RWPE1 (cell line): ENCODE results near the gene TAB2.

ENCODE experiments used
- CTCF ChIA-PET: fragments of 350-600 bp; sonication (Branson Sonifier 250); formaldehyde crosslinking; extraction: SDS; loops from one replicate; lab custom pipeline; 2021; lab: Yijun Ruan, JAX
- POLR2A ChIA-PET: fragments of 400-600 bp; formaldehyde crosslinking; extraction: SDS; loops from one replicate; lab custom pipeline; 2020; ENCODE audit warnings: antibody characterized with exemption; ENCODE audit not compliant: low non-redundant PET; lab: Yijun Ruan, JAX
- DNase-seq: peaks from one replicate; pipeline ENCODE4 v3.0.0; 2012; ENCODE audit warnings: low spot score
- H3K27ac ChIP-seq: fragments of 450-650 bp; 2 replicates; pipeline ENCODE4 v1.5.1; 2017
- TF ChIP-seq, protein P1 (sequence below): fragments of 450-650 bp; conservative IDR thresholded peaks from 2 replicates; pipeline ENCODE4 v1.5.1; 2017; ENCODE audit warnings: low read depth, mild to moderate bottlenecking

TAB2 gene

DNA sequence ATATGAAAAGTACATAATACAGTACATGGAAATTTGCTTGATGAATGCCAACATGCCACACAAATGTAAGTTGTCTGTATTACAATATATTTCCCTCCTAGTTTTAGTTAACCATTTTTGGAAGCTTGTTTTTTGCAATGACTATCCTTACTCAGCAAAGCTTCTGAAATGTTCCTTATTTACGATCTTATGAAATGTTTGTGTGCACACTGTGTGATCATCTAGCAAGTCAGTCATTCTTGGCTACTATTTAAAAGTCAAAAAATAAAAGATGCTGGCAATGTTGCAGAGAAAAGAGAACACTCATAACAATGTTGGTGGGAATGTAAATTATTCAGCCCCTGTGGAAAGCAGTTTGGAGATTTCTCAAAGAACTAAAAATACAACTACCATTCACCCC lies 116.4 kb downstream of the TAB2 start:
- ChIA-PET CTCF (interaction anchor here (0.5 to 1.1 kb wide), 2 partner anchors 8 to 405 kb away, joined by 3 read pairs; no protein-coding TSS in a partner anchor), POLR2A (no interaction called here)
- no peak overlapping the region for H3K27ac ChIP-seq
- DNase-seq = no peak
- TF ChIP-seq, protein P1, sequence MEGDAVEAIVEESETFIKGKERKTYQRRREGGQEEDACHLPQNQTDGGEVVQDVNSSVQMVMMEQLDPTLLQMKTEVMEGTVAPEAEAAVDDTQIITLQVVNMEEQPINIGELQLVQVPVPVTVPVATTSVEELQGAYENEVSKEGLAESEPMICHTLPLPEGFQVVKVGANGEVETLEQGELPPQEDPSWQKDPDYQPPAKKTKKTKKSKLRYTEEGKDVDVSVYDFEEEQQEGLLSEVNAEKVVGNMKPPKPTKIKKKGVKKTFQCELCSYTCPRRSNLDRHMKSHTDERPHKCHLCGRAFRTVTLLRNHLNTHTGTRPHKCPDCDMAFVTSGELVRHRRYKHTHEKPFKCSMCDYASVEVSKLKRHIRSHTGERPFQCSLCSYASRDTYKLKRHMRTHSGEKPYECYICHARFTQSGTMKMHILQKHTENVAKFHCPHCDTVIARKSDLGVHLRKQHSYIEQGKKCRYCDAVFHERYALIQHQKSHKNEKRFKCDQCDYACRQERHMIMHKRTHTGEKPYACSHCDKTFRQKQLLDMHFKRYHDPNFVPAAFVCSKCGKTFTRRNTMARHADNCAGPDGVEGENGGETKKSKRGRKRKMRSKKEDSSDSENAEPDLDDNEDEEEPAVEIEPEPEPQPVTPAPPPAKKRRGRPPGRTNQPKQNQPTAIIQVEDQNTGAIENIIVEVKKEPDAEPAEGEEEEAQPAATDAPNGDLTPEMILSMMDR = no peak

DNA sequence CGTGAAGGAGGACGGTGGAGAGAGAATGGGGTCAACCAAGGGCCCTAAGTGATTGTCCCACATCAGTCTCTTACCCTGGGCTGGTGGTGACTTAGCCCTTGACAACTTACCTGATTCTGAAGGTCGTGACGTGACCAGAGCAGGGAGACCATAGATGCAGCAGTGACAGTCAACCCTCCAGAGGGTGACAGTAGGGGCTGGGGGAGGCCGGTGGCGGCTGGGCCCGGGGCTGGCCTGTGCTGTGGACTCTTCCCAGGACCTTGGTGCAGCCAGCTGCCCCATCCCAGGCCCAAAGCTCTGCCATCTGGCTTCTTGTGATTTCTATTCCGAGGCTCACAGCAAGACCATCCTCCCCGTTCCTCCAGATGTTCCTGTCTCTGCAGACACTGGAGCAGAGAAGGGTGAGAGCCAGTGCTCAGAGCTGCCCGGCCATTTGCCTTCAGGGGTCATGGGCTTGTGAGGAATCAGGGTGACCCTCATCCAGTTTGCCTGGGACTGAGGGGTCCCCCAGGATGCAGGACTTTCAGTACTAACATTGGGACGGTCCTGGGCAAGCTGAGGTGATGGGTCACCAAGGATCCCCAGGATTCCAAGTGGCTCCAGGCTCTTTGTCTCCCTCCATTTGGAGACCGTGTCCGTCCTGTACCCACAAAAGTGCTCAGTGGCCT lies 118.5 kb downstream of the TAB2 start:
- ChIA-PET CTCF (interaction anchor here (0.7 kb wide), 1 partner anchor 79 kb away, joined by 3 read pairs; no protein-coding TSS in a partner anchor), POLR2A (no interaction called here)
- TF ChIP-seq, protein P1 = no peak
- no peak for DNase-seq
- H3K27ac ChIP-seq = no peak overlapping the region

DNA sequence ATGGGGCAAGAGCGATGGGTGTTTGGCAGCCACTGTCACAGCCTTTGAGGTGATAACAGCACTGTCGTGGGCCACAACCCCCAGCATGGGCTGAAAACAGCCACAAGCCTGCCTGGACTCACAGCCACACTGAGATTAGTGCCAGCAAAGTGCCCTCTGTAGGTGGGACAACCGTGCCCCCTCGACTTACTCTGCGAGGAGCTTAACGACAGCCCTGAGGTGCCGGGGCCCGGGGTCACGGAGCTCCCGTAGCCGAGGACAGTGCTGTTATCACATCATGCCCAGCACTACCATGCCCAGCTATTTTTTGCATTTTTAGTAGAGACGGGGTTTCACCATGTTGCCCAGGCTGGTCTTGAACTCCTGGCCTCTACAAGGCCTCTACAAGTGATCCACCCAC lies 119.1 kb downstream of the TAB2 start:
- H3K27ac ChIP-seq = no peak overlapping the region
- ChIA-PET CTCF (no interaction called here), POLR2A (no interaction called here)
- DNase-seq = no peak
- TF ChIP-seq, protein P1 = no peak

DNA sequence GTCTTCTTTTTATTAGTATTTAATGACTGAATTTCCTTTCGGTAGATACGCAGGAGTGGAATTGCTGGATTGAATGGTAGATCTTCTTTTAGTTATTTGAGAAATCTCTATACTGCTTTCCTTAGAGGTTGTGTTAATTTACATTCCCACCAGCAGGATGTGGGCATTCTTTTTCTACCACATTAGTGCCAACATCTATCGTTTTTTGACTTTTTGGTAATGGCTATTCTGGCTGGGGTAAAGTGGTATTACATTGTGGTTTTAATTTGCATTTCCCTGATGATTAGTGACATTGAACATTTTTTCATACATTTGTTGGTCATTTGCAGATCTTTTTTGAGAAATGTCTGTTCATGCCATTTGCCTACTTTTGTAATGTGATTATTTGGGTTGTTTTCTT lies 119.7 kb downstream of the TAB2 start:
- CTCF ChIA-PET = no interaction called here
- POLR2A ChIA-PET = no interaction called here
- TF ChIP-seq, protein P1 = no peak
- H3K27ac ChIP-seq = no peak overlapping the region
- DNase-seq = no peak

DNA sequence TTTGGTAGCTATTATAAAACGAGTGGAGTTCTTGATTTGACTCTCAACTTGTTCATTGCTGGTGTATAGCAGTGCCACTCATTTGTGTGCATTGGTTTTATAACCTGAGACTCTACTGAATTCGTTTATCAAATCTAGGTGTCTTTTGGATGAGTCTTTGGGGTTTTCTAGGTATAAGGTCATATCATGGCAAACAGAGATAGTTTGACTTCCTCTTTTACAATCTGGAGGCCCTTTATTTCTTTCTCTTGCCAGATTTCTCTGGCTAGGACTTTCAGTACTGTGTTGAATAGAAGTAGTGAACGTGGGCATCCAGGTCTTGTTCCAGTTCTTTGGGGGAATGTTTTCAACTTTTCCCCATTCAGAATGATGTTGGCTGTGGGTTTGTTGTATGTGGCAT lies 121.3 kb downstream of the TAB2 start:
- no peak for DNase-seq
- TF ChIP-seq, protein P1 = no peak
- H3K27ac ChIP-seq = no peak overlapping the region
- POLR2A ChIA-PET = no interaction called here
- CTCF ChIA-PET = interaction anchor here (0.7 kb wide), 1 partner anchor 543 kb away, joined by 3 read pairs; no protein-coding TSS in a partner anchor

DNA sequence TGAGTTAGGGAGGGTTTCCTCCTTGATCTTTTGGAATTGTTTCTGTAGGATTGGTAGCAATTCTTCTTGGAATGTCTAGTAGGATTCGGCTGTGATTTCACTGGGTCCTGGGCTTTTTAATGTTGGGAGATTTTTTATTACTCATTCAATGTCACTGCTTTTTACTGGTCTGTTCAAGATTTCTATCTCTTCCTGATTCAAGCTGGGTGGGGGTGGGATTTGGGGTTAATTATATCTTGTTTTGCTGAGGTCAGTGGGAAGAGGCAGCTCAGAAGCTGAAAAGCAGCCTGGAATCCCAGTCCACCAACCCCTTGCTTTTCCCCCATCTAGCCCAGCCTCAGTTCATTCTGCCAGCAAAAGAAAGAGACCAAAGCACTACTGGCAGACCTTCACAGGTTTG lies 122.1 kb downstream of the TAB2 start:
- ChIA-PET CTCF (no interaction called here), POLR2A (no interaction called here)
- H3K27ac ChIP-seq = no peak overlapping the region
- DNase-seq = no peak
- TF ChIP-seq, protein P1 = no peak
